Calu3 (cell line): Measurements from ENCODE around the gene F2R. TPM values are rescaled to one million over a fixed set of nuclear protein-coding genes. Genes with fewer than 3 reads are reported as not detected.
A peak's percentile ranks its signal among the peaks of the same experiment; 100 is the strongest.

Experiments used
- Bru-seq: library from RNA; stranded (reverse); fragments of 400-500 nt; gene quantifications from one replicate; lab custom pipeline; 2021; lab: Mats Ljungman, UMichigan
- BruChase-seq, 2 experiments: library from RNA; stranded (reverse); fragments of 400-500 nt; gene quantifications; one replicate each; lab custom pipeline; 2021; lab: Mats Ljungman, UMichigan
- BruUV-seq: library from RNA; stranded (reverse); fragments of 400-500 nt; replicated peaks from 2 replicates; lab custom pipeline; 2021; lab: Mats Ljungman, UMichigan
- CTCF ChIA-PET: fragments of 300-600 bp; sonication (Branson Sonifier 250); formaldehyde crosslinking; loops from one replicate; lab custom pipeline; 2022; ENCODE audit warnings: antibody characterized with exemption; lab: Charles Lee
- DNase-seq: peaks from one replicate; pipeline ENCODE4 v3.0.0; 2022
- H3K27ac Mint-ChIP-seq: one replicate; pipeline ENCODE4 v1.8.0; 2022; ENCODE audit warnings: mixed read lengths; ENCODE audit not compliant: unreplicated experiment
- H3K27me3 Mint-ChIP-seq: one replicate; pipeline ENCODE4 v1.8.0; 2022; ENCODE audit warnings: mixed read lengths; ENCODE audit not compliant: unreplicated experiment
- H3K36me3 Mint-ChIP-seq: one replicate; pipeline ENCODE4 v1.8.0; 2022; ENCODE audit warnings: mild to moderate bottlenecking, moderate library complexity, mixed read lengths; ENCODE audit not compliant: insufficient read depth, unreplicated experiment
- H3K4me1 Mint-ChIP-seq: one replicate; pipeline ENCODE4 v1.8.0; 2022; ENCODE audit warnings: mild to moderate bottlenecking, low read depth, mixed read lengths; ENCODE audit not compliant: unreplicated experiment
- H3K4me3 Mint-ChIP-seq: one replicate; pipeline ENCODE4 v1.8.0; 2022; ENCODE audit warnings: mild to moderate bottlenecking, low read depth, moderate library complexity, mixed read lengths; ENCODE audit not compliant: unreplicated experiment
- H3K9me3 Mint-ChIP-seq: one replicate; pipeline ENCODE4 v1.8.0; 2022; ENCODE audit warnings: low read depth, mixed read lengths; ENCODE audit not compliant: unreplicated experiment
- intact Hi-C: fragments of 100-400 bp; cut with micrococcal nuclease; formaldehyde crosslinking; loops from one replicate; pipeline ENCODE4 v1.10.0; 2022; ENCODE audit not compliant: unreplicated experiment
- long read RNA-seq: library from polyadenylated mRNA; stranded (forward); transcript quantifications from one replicate; pipeline ENCODE4 v2.0.0, GENCODE V29; 2022
- total RNA-seq: library from RNA; stranded (reverse); gene quantifications from 2 replicates; pipeline ENCODE4 v1.2.3, GENCODE V29; 2022
- TF ChIP-seq, protein P1 (sequence below): fragments of 200-600 bp; IDR thresholded peaks from one replicate; pipeline ENCODE4 v1.8.0; 2022; ENCODE audit warnings: antibody characterized with exemption; ENCODE audit not compliant: unreplicated experiment

The F2R gene
- total RNA-seq (13.6 and 14.4 TPM in 2 replicates), Bru-seq, nascent RNA (percentile 58 among the genes with signal in this experiment), BruChase-seq, experiment 1, labeled RNA remaining after a 6-hour chase (percentile 77 among the genes with signal in this experiment), BruChase-seq, experiment 2, labeled RNA remaining after a 2-hour chase (percentile 62 among the genes with signal in this experiment)
- long read RNA-seq, transcript F2R-201 (2 exons, 3,821 nt), result major isoform, 6 of 8 reads
- long read RNA-seq, partial matches to known transcripts, result 0 of 8 reads
- long read RNA-seq, other reads (novel, unspliced or antisense), result 2 of 8 reads

GRCh38 chr5:76715736-76716455 lies at the start of gene F2R:
F2R (plus strand) TSS chr5:76716126; CDS start chr5:76716308, 182 bp downstream.
- TF ChIP-seq, protein P1, sequence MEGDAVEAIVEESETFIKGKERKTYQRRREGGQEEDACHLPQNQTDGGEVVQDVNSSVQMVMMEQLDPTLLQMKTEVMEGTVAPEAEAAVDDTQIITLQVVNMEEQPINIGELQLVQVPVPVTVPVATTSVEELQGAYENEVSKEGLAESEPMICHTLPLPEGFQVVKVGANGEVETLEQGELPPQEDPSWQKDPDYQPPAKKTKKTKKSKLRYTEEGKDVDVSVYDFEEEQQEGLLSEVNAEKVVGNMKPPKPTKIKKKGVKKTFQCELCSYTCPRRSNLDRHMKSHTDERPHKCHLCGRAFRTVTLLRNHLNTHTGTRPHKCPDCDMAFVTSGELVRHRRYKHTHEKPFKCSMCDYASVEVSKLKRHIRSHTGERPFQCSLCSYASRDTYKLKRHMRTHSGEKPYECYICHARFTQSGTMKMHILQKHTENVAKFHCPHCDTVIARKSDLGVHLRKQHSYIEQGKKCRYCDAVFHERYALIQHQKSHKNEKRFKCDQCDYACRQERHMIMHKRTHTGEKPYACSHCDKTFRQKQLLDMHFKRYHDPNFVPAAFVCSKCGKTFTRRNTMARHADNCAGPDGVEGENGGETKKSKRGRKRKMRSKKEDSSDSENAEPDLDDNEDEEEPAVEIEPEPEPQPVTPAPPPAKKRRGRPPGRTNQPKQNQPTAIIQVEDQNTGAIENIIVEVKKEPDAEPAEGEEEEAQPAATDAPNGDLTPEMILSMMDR, result peak; percentile 77
- DNase-seq, result peak; percentile 62
- intact Hi-C loops, result loop anchor here (5.0 kb wide), 1 partner anchor 56 kb away; no protein-coding TSS in a partner anchor
- BruUV-seq, result no TSS peak
- peak within 1 kb of the TSS; percentile 97 for H3K4me3 Mint-ChIP-seq
- H3K27me3 Mint-ChIP-seq, result peaks cover 14% of the 10 kb centered on the region
- H3K27ac Mint-ChIP-seq, result peak within 1 kb of the TSS; percentile 52
- CTCF ChIA-PET, result interaction anchor here (0.7 to 0.8 kb wide), 4 partner anchors 114 to 1005 kb away, joined by 3 to 8 read pairs (median 7); no protein-coding TSS in a partner anchor
- H3K4me1 Mint-ChIP-seq, result peaks cover 6% of the 10 kb centered on the region
- H3K9me3 Mint-ChIP-seq, result no peaks in the 10 kb centered on the region
- peaks cover 25% of the 10 kb centered on the region for H3K36me3 Mint-ChIP-seq

DNA sequence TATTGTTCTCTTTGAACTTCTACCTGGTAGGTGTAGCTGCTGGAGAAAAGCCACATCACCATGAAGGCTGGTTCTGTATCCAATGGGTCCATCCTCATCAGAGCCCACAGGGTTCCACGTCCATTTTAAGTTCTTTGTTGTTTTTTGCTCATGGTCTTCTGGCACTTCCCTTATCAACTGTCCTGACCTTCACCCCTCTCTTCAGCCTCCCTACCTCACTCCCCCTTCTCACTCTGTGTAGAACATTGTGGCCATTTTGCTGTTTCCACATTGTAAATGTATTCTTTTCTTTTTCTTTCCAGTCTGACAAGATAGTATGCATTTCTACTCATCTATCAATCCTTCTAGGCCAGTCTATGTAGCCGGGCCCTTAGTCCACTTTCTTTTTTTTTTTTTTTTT lies 48.4 kb upstream of the F2R start:
- Mint-ChIP-seq H3K9me3 (no peaks in the 10 kb centered on the region), H3K4me3 (no peak overlapping the region), H3K36me3 (peaks cover 6% of the 10 kb centered on the region), H3K27me3 (no peaks in the 10 kb centered on the region), H3K27ac (no peak overlapping the region), H3K4me1 (peaks cover 15% of the 10 kb centered on the region)
- intact Hi-C loops, result no loop called here
- CTCF ChIA-PET, result interaction anchor here (0.7 kb wide), 1 partner anchor 11 kb away, joined by 3 read pairs; no protein-coding TSS in a partner anchor
- DNase-seq, result no peak
- TF ChIP-seq, protein P1, result no peak
- BruUV-seq, result no TSS peak

DNA sequence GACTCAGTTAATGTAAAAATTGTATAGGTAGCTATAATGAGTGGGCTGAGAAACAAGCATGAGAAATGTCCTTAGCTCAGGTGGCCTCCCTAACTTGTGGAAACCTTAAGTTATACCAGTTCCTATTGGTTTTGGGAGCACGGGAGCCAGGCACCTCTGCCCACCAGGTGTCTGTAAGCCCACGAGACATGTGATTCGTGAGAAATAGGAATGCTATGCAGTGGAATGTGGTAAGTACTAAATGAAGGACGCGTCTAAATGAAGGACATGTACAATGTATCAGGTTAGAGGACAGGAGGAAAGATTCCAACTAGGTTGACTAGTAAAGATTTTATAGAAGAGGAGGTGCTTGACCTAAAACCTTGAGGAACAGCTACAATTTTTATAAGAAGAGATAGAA lies 46.7 kb upstream of the F2R start:
- H3K36me3 Mint-ChIP-seq, result peaks cover 1% of the 10 kb centered on the region
- intact Hi-C loops, result no loop called here
- no peak overlapping the region for H3K27ac Mint-ChIP-seq
- H3K4me3 Mint-ChIP-seq, result no peak overlapping the region
- H3K4me1 Mint-ChIP-seq, result peaks cover 1% of the 10 kb centered on the region
- no peaks in the 10 kb centered on the region for H3K27me3 Mint-ChIP-seq
- TF ChIP-seq, protein P1, result no peak
- DNase-seq, result no peak
- CTCF ChIA-PET, result interaction anchor here (0.6 kb wide), 1 partner anchor 101 kb away, joined by 5 read pairs; no protein-coding TSS in a partner anchor
- no peaks in the 10 kb centered on the region for H3K9me3 Mint-ChIP-seq
- BruUV-seq, result no TSS peak

- H3K4me3 Mint-ChIP-seq, result no peak overlapping the region
- no peak for DNase-seq
- H3K27me3 Mint-ChIP-seq, result no peaks in the 10 kb centered on the region
- intact Hi-C loops, result no loop called here
- CTCF ChIA-PET, result no interaction called here
- no peaks in the 10 kb centered on the region for H3K36me3 Mint-ChIP-seq
- H3K4me1 Mint-ChIP-seq, result no peaks in the 10 kb centered on the region
- no TSS peak for BruUV-seq
- TF ChIP-seq, protein P1, result no peak
- no peak overlapping the region for H3K27ac Mint-ChIP-seq
- no peaks in the 10 kb centered on the region for H3K9me3 Mint-ChIP-seq
These were observed 45.4 kb upstream of the F2R start for GRCh38 chr5:76670508-76670907.
